ENCODE measurements around the gene ZNF304. TPM values are rescaled to one million over a fixed set of nuclear protein-coding genes. Genes with fewer than 3 reads are reported as not detected.
A peak's percentile ranks its signal among the peaks of the same experiment; 100 is the strongest.

Gene ZNF304
- total and polyA plus RNA-seq, 9 of the 15 experiments (the other 6 are each of a cell fraction or from before 2014, with no cell fraction given): 0.82 to 5.5 (median 3.6) TPM

GRCh38 chr19:57350877-57351805 lies at the start of gene ZNF304 (continued):
- TF ChIP-seq PTBP1 (IDR thresholded peaks at IDR 0.05; ENCODE audit: low read depth, low read length): no peak
- TF ChIP-seq ZBTB11 (CRISPR knock-in tag; IDR thresholded peaks at IDR 0.05): no peak
- no peak for TF ChIP-seq ZFP36 (IDR thresholded peaks at IDR 0.05; ENCODE audit: low read depth, low read length, partially characterized antibody)
- no peak for TF ChIP-seq RAD21 (CRISPR knock-in tag; conservative IDR thresholded peaks at IDR 0.05 in 1 of 2, IDR thresholded peaks at IDR 0.05 in 1 of 2)
- no peak for TF ChIP-seq KAT7 (CRISPR knock-in tag; IDR thresholded peaks at IDR 0.05; ENCODE audit: borderline replicate concordance)
- no peak for TF ChIP-seq PTTG1 (tag; IDR thresholded peaks at IDR 0.05; ENCODE audit: low read depth)
- no peak for TF ChIP-seq RHOXF2B (CRISPR knock-in tag; conservative IDR thresholded peaks at IDR 0.05)
- no peak for TF ChIP-seq BCOR (IDR thresholded peaks at IDR 0.05)
- TF ChIP-seq POLR3G (IDR thresholded peaks at IDR 0.05; ENCODE audit: extremely low read depth, insufficient read length, insufficient replicate concordance): no peak
- no peak; the same call in 1 of the 2 replicates for TF ChIP-seq ARID4B (CRISPR knock-in tag; IDR thresholded peaks at IDR 0.05)
- no peak for TF ChIP-seq HNRNPH1 (optimal IDR thresholded peaks at IDR 0.05; ENCODE audit: low read depth, low read length)
- peak; percentile 45; the same call in 1 of the 2 replicates for TF ChIP-seq CBFA2T3 (IDR thresholded peaks at IDR 0.05)
- TF ChIP-seq BACH1 (tag; IDR thresholded peaks at IDR 0.05): no peak
- no peak for TF ChIP-seq RFX5 (IDR thresholded peaks at IDR 0.05; ENCODE audit: low read depth, low read length)
- no peak for TF ChIP-seq ZFP1 (CRISPR knock-in tag; IDR thresholded peaks at IDR 0.05)
- TF ChIP-seq ZNF224 (CRISPR knock-in tag; IDR thresholded peaks at IDR 0.05): no peak
- no peak for TF ChIP-seq RAD51 (IDR thresholded peaks at IDR 0.05; ENCODE audit: borderline replicate concordance, low read depth)
- TF ChIP-seq ZNF511 (CRISPR knock-in tag; IDR thresholded peaks at IDR 0.05): no peak
- no peak for TF ChIP-seq FOXA1 (IDR thresholded peaks at IDR 0.05; ENCODE audit: borderline replicate concordance)
